ENCODE measurements around the gene PPARA.

PPARA gene

GRCh38 chr22:46172522-46173110, 22.3 kb downstream of the PPARA start:
- no peak overlapping the region for H3K9ac ChIP-seq (ENCODE audit: low read depth, low read length)

GRCh38 chr22:46173152-46173551, 22.8 kb downstream of the PPARA start:
- Histone ChIP-seq H3K4me1 (ENCODE audit: control insufficient read depth, insufficient read depth, low read length) (no peaks in the 10 kb centered on the region), H3K9me3 (ENCODE audit: control insufficient read depth, insufficient read depth, low read length) (no peaks in the 10 kb centered on the region), H3K27me3 (ENCODE audit: control insufficient read depth, insufficient read depth, low read length) (no peaks in the 10 kb centered on the region), H3K4me3 (ENCODE audit: low read depth, low read length) (no peak overlapping the region), H3K36me3 (ENCODE audit: control insufficient read depth, insufficient read depth, low read length) (no peaks in the 10 kb centered on the region), H3K9ac (ENCODE audit: low read depth, low read length) (no peak overlapping the region)

More at GRCh38 chr22:46172522-46173110, 22.3 kb downstream of the PPARA start:
- Histone ChIP-seq H3K36me3 (ENCODE audit: control insufficient read depth, insufficient read depth, low read length) (no peaks in the 10 kb centered on the region), H3K4me1 (ENCODE audit: control insufficient read depth, insufficient read depth, low read length) (no peaks in the 10 kb centered on the region), H3K9me3 (ENCODE audit: control insufficient read depth, insufficient read depth, low read length) (no peaks in the 10 kb centered on the region), H3K27me3 (ENCODE audit: control insufficient read depth, insufficient read depth, low read length) (no peaks in the 10 kb centered on the region), H3K4me3 (ENCODE audit: low read depth, low read length) (no peak overlapping the region)

- no peak overlapping the region for H3K4me3 ChIP-seq (ENCODE audit: low read depth, low read length)
- no peaks in the 10 kb centered on the region for H3K4me1 ChIP-seq (ENCODE audit: control insufficient read depth, insufficient read depth, low read length)
- H3K27me3 ChIP-seq (ENCODE audit: control insufficient read depth, insufficient read depth, low read length) = no peaks in the 10 kb centered on the region
- H3K36me3 ChIP-seq (ENCODE audit: control insufficient read depth, insufficient read depth, low read length) = no peaks in the 10 kb centered on the region
- H3K9me3 ChIP-seq (ENCODE audit: control insufficient read depth, insufficient read depth, low read length) = no peaks in the 10 kb centered on the region
- no peak overlapping the region for H3K9ac ChIP-seq (ENCODE audit: low read depth, low read length)
Observed at GRCh38 chr22:46175631-46176030, 25.3 kb downstream of the PPARA start.

GRCh38 chr22:46176508-46177003, 26.2 kb downstream of the PPARA start:
- Histone ChIP-seq H3K36me3 (ENCODE audit: control insufficient read depth, insufficient read depth, low read length) (no peaks in the 10 kb centered on the region), H3K4me1 (ENCODE audit: control insufficient read depth, insufficient read depth, low read length) (no peaks in the 10 kb centered on the region), H3K4me3 (ENCODE audit: low read depth, low read length) (no peak overlapping the region), H3K9ac (ENCODE audit: low read depth, low read length) (no peak overlapping the region), H3K27me3 (ENCODE audit: control insufficient read depth, insufficient read depth, low read length) (no peaks in the 10 kb centered on the region), H3K9me3 (ENCODE audit: control insufficient read depth, insufficient read depth, low read length) (peaks cover 3% of the 10 kb centered on the region)

GRCh38 chr22:46178755-46179505, 28.6 kb downstream of the PPARA start:
- no peaks in the 10 kb centered on the region for H3K36me3 ChIP-seq (ENCODE audit: control insufficient read depth, insufficient read depth, low read length)
- no peak overlapping the region for H3K9ac ChIP-seq (ENCODE audit: low read depth, low read length)
- no peaks in the 10 kb centered on the region for H3K27me3 ChIP-seq (ENCODE audit: control insufficient read depth, insufficient read depth, low read length)
- H3K4me1 ChIP-seq (ENCODE audit: control insufficient read depth, insufficient read depth, low read length) = no peaks in the 10 kb centered on the region
- peaks cover 3% of the 10 kb centered on the region for H3K9me3 ChIP-seq (ENCODE audit: control insufficient read depth, insufficient read depth, low read length)
- no peak overlapping the region for H3K4me3 ChIP-seq (ENCODE audit: low read depth, low read length)

GRCh38 chr22:46179748-46180147, 29.4 kb downstream of the PPARA start:
- peaks cover 3% of the 10 kb centered on the region for H3K9me3 ChIP-seq (ENCODE audit: control insufficient read depth, insufficient read depth, low read length)
- no peak overlapping the region for H3K9ac ChIP-seq (ENCODE audit: low read depth, low read length)
- no peak overlapping the region for H3K4me3 ChIP-seq (ENCODE audit: low read depth, low read length)
- no peaks in the 10 kb centered on the region for H3K4me1 ChIP-seq (ENCODE audit: control insufficient read depth, insufficient read depth, low read length)
- no peaks in the 10 kb centered on the region for H3K27me3 ChIP-seq (ENCODE audit: control insufficient read depth, insufficient read depth, low read length)
- no peaks in the 10 kb centered on the region for H3K36me3 ChIP-seq (ENCODE audit: control insufficient read depth, insufficient read depth, low read length)

GRCh38 chr22:46180370-46181137, 30.2 kb downstream of the PPARA start:
- no peaks in the 10 kb centered on the region for H3K27me3 ChIP-seq (ENCODE audit: control insufficient read depth, insufficient read depth, low read length)
- H3K9ac ChIP-seq (ENCODE audit: low read depth, low read length) = no peak overlapping the region
- peaks cover 3% of the 10 kb centered on the region for H3K9me3 ChIP-seq (ENCODE audit: control insufficient read depth, insufficient read depth, low read length)
- no peak overlapping the region for H3K4me3 ChIP-seq (ENCODE audit: low read depth, low read length)
- no peaks in the 10 kb centered on the region for H3K4me1 ChIP-seq (ENCODE audit: control insufficient read depth, insufficient read depth, low read length)
- H3K36me3 ChIP-seq (ENCODE audit: control insufficient read depth, insufficient read depth, low read length) = no peaks in the 10 kb centered on the region

GRCh38 chr22:46183733-46184132, 33.4 kb downstream of the PPARA start:
- no peaks in the 10 kb centered on the region for H3K4me1 ChIP-seq (ENCODE audit: control insufficient read depth, insufficient read depth, low read length)
- H3K9ac ChIP-seq (ENCODE audit: low read depth, low read length) = no peak overlapping the region
- H3K4me3 ChIP-seq (ENCODE audit: low read depth, low read length) = no peak overlapping the region
- no peaks in the 10 kb centered on the region for H3K36me3 ChIP-seq (ENCODE audit: control insufficient read depth, insufficient read depth, low read length)
- peaks cover 3% of the 10 kb centered on the region for H3K9me3 ChIP-seq (ENCODE audit: control insufficient read depth, insufficient read depth, low read length)
- no peaks in the 10 kb centered on the region for H3K27me3 ChIP-seq (ENCODE audit: control insufficient read depth, insufficient read depth, low read length)

- Histone ChIP-seq H3K27me3 (ENCODE audit: control insufficient read depth, insufficient read depth, low read length) (no peaks in the 10 kb centered on the region), H3K9ac (ENCODE audit: low read depth, low read length) (no peak overlapping the region), H3K4me3 (ENCODE audit: low read depth, low read length) (no peak overlapping the region), H3K36me3 (ENCODE audit: control insufficient read depth, insufficient read depth, low read length) (no peaks in the 10 kb centered on the region), H3K9me3 (ENCODE audit: control insufficient read depth, insufficient read depth, low read length) (peaks cover 3% of the 10 kb centered on the region), H3K4me1 (ENCODE audit: control insufficient read depth, insufficient read depth, low read length) (no peaks in the 10 kb centered on the region)
Observed at GRCh38 chr22:46185283-46185682, 35.0 kb downstream of the PPARA start.

GRCh38 chr22:46187862-46188261, 37.5 kb downstream of the PPARA start:
- Histone ChIP-seq H3K9ac (ENCODE audit: low read depth, low read length) (no peak overlapping the region), H3K4me3 (ENCODE audit: low read depth, low read length) (no peak overlapping the region), H3K9me3 (ENCODE audit: control insufficient read depth, insufficient read depth, low read length) (no peaks in the 10 kb centered on the region), H3K27me3 (ENCODE audit: control insufficient read depth, insufficient read depth, low read length) (no peaks in the 10 kb centered on the region), H3K36me3 (ENCODE audit: control insufficient read depth, insufficient read depth, low read length) (no peaks in the 10 kb centered on the region), H3K4me1 (ENCODE audit: control insufficient read depth, insufficient read depth, low read length) (no peaks in the 10 kb centered on the region)

GRCh38 chr22:46192210-46192993, 42.1 kb downstream of the PPARA start:
- Histone ChIP-seq H3K36me3 (ENCODE audit: control insufficient read depth, insufficient read depth, low read length) (no peaks in the 10 kb centered on the region), H3K4me1 (ENCODE audit: control insufficient read depth, insufficient read depth, low read length) (no peaks in the 10 kb centered on the region), H3K9me3 (ENCODE audit: control insufficient read depth, insufficient read depth, low read length) (no peaks in the 10 kb centered on the region), H3K4me3 (ENCODE audit: low read depth, low read length) (no peak overlapping the region), H3K27me3 (ENCODE audit: control insufficient read depth, insufficient read depth, low read length) (no peaks in the 10 kb centered on the region), H3K9ac (ENCODE audit: low read depth, low read length) (no peak overlapping the region)

Data from iPS-15b (cell line).